Inflammatory macrophage treated with lipopolysaccharide for 4 hours (primary cell): ENCODE results near the gene NTMT2.
"Not testable (repeated sequence)": the region's sequence is repeated elsewhere in the genome, so short reads cannot be mapped to it uniquely, and the experiment has no call there.

Experiments used
- DNase-seq: peaks from one replicate; pipeline ENCODE4 v3.0.0-alpha.2; 2020

The NTMT2 gene

GRCh38 chr1:170162459-170163246, 16.9 kb downstream of the NTMT2 start:
- no peak for DNase-seq

DNA sequence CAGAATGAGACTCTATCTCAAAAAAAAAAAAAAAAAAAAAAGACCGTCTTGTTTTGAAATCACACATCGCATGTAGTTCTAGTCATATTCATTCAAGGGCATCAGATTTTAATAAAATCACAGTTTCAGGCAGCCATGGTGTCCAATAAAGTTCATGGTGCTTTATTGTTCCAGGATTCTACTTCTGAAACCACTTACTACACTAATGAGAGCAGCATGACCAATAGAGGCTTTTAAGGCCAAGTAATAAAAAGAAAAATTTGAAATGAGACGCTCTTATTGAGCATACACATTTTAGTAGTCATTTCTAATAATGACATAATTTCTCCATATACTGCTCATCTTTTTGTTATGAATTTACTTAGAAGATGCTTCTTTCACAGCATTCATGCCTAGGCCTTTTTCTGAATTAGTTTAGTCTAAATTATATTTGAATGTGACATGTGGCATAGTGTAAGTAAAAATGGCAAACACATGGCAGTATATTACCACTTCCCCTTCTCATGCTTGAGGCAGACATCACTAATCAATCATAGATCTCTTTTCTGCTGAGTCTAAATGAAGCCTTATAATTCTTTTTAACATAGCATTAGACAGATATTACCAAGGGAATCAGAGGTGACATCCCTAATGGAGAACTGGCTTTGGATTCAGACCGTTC, 18.5 kb downstream of the NTMT2 start:
- no peak for DNase-seq

DNA sequence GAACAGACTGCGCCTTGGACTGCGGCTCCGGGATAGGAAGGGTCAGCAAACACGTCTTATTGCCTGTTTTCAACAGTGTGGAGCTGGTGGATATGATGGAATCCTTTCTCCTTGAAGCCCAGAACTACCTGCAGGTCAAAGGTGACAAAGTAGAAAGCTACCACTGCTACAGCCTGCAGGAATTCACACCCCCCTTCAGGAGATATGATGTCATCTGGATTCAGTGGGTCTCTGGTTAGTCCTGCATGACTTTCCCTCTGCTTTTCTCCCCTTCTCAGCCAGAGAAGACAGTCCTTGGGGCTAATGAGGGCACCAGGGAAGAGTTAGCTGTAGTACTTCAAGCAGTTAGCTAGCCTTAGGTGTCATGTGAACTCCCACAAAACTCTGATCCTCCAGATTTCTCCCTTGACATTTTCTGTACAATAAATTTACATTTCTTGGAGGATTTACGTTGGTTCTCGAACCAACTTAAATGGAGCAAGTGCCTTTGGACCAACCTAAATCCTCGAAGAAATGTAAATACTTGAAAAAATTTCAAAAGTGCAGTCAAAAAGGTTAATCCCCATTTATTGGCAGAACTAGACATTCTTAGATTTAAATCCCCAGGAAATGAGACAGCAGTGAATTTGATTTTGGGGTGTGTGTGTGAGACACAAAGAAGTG, 20.9 kb downstream of the NTMT2 start:
- no peak for DNase-seq

DNA sequence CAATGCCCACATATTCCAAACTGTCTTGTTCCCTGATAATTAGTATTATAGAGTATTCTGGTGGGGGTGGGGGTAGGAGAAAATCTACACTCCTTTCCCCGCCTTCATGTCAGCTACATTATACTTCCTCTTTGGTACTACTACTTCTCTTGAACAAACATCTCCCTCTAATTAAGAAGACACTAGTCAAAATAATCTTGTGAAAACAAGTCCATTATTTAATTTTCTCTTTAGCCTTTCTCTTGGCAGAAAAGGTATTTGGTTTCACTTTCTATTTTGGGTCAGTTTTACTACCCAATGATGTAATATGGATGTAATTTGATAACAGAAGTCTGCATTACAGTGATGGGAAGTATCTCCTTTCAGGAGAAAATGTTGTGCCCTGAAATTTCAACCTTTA, 22.5 kb downstream of the NTMT2 start:
- no peak for DNase-seq

DNA sequence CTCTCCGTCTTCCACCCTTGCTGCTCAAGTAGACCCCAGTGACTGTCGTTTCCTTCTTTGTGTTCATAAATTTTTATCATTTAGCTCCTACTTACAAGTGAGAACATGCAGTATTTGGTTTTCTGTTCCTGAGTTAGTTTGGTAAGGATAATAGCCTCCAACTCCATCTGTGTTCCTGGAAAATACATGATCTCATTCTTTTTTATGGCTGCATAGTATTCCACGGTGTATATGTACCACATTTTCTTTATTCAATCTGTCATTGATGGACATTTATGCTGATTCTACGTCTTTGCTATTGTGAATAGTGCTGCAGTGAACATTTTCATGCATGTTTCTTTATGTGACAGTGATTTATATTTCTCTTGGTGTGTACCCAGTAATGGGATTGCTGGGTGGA, 24.8 kb downstream of the NTMT2 start:
- DNase-seq, result not testable (repeated sequence)

DNA sequence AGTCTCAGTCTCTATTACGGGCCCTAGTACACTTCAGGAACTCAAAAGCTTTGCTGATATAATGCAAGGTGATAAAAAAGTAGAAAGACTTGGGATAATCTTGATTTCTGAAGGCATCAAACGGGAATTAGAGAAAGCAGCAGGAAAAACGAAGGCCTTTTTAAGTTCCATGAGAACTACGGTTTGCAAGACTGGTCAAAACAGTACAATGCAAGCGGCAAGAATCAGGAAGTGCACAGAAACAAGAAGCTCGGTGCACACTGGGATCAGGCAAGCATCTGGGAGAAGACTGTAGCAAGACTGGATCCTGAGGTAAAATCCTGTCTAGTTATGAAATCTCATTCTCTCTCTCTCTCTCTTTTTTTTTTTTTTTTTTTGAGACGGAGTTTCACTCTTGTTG, 28.6 kb downstream of the NTMT2 start:
- DNase-seq, result no peak

DNA sequence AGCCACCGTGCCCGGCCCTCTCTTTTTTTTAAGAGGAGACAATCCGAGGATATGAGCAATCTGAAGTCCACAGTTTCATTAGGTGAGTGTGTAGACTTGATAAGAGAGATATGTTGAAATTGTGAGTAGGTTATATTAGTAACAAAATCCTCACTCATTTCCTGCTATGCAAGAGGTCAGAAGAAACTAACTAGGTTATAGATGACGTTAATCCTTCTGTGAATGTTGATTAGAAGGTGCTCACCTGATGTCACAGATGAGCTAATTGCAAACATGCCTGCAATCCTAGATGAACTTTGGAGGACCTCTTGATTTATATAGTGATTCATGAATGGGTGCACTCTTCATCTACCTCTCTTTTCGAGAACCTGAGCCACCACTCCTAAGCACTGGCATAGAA, 29.3 kb downstream of the NTMT2 start:
- DNase-seq, result no peak

- no peak for DNase-seq
Observed at GRCh38 chr1:170175484-170175883, 29.7 kb downstream of the NTMT2 start.

DNA sequence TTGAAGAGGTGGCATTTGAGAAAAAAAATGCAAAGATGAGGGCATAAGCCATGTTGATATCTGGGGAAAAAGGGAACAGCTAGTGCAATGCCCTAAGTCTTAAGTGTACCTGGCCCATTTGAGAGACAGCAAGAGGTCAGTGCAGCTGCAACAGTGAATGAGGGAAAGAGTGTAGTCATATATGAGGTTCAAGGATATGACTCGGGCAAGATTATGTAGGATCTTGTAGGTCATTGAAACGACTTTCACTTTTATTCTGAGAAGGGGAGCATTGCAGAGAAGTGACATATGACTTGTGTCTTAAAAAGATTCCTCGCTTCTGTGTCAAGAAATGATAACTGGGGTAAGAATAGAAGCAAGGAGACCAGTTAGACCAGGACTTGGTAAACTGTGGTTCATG, 31.0 kb downstream of the NTMT2 start:
- DNase-seq, result no peak

DNA sequence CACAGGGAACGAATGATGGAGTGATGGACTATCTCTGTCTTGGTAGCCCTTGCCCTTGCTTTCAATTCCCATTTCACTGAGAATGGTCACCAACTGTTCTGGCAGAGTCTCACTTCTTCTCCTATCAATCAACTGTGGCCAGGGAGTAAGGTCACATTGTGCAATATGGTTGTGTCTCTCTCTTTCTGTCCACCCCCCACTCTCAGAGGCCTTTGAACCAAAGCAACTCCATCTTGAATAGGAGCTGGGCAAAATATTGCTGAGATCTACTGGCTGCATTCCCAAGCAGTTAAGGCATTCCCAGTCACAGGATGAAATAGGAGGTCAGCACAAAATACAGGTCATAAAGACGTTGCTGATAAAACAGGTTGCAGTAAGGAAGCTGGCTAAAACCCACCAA, 36.7 kb downstream of the NTMT2 start:
- DNase-seq, result no peak

- no peak for DNase-seq
Observed at GRCh38 chr1:170192546-170192945, 46.8 kb downstream of the NTMT2 start.

DNA sequence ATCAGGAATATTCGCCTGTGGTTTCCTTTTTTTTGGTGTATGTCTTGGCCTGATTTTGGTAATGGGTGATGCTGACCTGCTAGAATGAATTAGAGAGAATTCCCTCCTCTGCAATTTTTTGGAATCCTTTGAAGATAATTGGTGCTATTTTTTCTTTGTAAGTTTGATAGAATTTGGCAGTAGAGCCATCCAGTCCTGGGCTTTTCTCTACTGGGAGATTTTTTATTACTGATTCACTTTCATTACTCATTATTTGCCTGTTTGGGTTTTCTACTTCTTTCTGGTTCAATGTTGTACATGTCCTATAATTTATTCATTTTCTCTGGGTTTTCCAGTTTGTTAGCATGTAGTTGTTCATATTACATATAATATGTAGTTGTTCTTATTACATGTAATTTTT, 48.7 kb downstream of the NTMT2 start:
- DNase-seq, result no peak

DNA sequence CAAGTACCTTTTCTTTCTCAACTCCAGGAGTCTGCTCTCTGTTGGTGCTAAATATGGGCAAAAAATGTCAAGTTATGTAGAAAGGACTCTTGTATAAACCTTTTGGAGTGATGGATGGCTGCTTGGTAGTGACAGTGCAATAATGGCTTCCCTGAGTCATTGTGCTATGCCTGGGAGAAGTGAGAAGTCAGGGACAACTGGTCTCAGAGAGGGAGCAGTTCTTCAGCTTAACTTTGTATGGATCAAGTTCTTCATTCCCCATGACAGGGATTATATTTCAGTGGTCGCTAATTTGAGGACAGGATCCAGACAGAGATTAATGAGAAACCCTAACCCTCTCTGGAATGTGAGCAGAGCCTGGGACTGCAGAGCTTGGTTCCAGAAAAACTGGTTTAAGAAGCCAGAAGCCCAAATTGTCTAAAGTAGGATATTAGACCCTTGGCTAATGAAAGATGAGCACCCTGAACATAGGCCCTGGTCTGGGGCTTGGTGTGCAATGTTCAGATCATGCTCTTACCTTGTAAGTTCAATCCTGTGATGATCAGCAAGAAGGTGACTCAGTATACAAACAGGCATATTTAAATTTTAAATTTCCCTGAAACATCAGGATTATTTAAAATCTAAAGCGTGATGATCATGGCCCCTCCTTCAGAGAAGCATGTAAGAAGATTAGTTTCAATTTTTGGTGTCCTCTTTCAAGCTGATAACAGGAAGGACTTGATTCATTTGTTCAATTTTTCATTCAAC, 50.9 kb downstream of the NTMT2 start:
- no peak for DNase-seq

- no peak for DNase-seq
Observed at GRCh38 chr1:170198090-170198489, 52.3 kb downstream of the NTMT2 start.

- DNase-seq, result no peak
Observed at GRCh38 chr1:170198584-170198983, 52.8 kb downstream of the NTMT2 start.

DNA sequence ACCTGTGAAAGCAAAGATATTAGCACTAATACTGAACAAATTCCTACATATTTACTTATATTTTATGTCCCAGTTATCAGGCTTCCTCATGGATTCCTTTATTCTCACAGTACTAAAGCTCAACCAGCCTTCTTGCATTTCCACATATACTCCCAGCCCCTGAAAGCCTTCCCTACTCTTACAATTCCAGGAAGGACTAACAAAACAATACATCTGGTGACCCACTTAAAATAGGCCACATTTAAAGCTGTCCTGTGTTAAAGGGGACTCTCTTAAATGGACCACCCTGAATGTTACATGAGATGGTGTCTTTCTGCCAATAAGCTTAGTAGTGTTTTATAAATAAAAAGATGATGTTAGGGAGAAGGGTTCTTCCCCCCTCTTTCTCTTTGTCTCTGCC, 54.4 kb downstream of the NTMT2 start:
- no peak for DNase-seq

GRCh38 chr1:170200621-170201397, 55.0 kb downstream of the NTMT2 start:
- no peak for DNase-seq

GRCh38 chr1:170203693-170204092, 57.9 kb downstream of the NTMT2 start:
- no peak for DNase-seq

DNA sequence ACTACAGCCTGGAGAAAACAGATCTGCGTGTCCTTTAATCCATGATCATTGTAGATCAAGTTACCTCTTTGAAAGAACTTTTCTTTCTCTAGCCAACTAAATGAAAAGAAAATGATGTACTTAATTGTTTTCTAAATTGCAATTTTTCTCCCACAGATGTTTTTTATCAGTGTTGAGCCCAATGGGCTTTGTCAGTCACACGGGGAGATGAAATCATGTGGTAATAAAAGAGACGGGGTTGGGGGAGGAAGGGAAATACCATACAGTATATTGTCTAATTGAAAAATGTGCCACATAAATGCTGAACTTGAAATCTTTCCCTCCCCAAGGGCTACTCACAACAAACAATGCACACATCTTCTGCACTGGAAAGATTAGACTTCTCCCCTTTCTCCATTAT, 58.4 kb downstream of the NTMT2 start:
- no peak for DNase-seq

GRCh38 chr1:170205301-170205700, 59.5 kb downstream of the NTMT2 start:
- no peak for DNase-seq

GRCh38 chr1:170209125-170209524, 63.4 kb downstream of the NTMT2 start:
- no peak for DNase-seq

DNA sequence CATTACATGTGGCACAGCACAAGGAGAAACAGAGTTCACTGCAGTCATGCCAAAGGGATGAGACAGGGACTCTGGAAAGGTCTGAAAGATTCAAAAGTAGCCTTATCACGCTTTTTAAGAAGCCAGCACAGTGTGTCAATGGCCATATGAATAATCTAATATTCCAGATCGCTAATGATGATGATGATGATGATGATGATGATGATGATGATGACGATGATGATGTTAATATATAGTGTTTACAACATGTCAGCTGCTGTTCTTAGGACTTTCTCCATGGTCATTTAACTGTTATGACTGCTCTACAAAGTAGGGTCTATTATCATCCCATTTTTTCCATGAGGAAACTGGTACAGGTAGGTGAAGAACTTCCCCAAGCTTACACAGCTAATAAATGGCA, 64.4 kb downstream of the NTMT2 start:
- no peak for DNase-seq

GRCh38 chr1:170213596-170213995, 67.8 kb downstream of the NTMT2 start:
- DNase-seq, result no peak
